GM12878 (cell line): ENCODE measurements around the gene TIMM10. TPM values are rescaled to one million over a fixed set of nuclear protein-coding genes. Genes with fewer than 3 reads are reported as not detected.
A peak's percentile ranks its signal among the peaks of the same experiment; 100 is the strongest.

Experiments used
- ATAC-seq: fragments of 200-7000 bp; cut with Tn5 transposase; 3 replicates; pipeline ENCODE4 v1.9.1; 2020; ENCODE audit warnings: mild to moderate bottlenecking, moderate library complexity
- BruUV-seq: library from RNA; stranded (reverse); fragments of 400-500 nt; replicated peaks from 2 replicates; lab custom pipeline; 2021; lab: Mats Ljungman, UMichigan
- CTCF ChIA-PET: fragments of 300-600 bp; sonication (Branson Sonifier 250); formaldehyde crosslinking; extraction: SDS; loops from one replicate; lab custom pipeline; 2021; ENCODE audit warnings: inconsistent platforms; lab: Yijun Ruan, JAX
- POLR2A ChIA-PET: fragments of 350-600 bp; formaldehyde crosslinking; extraction: SDS; loops from one replicate; lab custom pipeline; 2021; ENCODE audit warnings: inconsistent platforms; lab: Charles Lee
- RAD21 ChIA-PET: fragments of 300-600 bp; sonication (Branson Sonifier 250); formaldehyde crosslinking; loops from one replicate; lab custom pipeline; 2023; ENCODE audit warnings: antibody characterized with exemption; ENCODE audit not compliant: unreplicated experiment; lab: Charles Lee
- SMC1A ChIA-PET: fragments of 300-600 bp; sonication (Branson Sonifier 250); formaldehyde crosslinking; loops from one replicate; lab custom pipeline; 2023; ENCODE audit not compliant: unreplicated experiment, uncharacterized antibody; lab: Charles Lee
- DNase-seq: peaks from one replicate; pipeline ENCODE4 v3.0.0-alpha.2; 2011; ENCODE audit warnings: low read depth, low spot score
- FAIRE-seq: peaks from 3 replicates; lab custom pipeline; 2011; peaks lifted over from hg19 to GRCh38; lab: Jason Lieb, UNC
- H2AFZ ChIP-seq: 2 replicates; pipeline ENCODE4 v1.6.0; 2011; ENCODE audit warnings: low read depth, low read length, control low read depth; ENCODE audit not compliant: control insufficient read depth
- H3K27ac ChIP-seq: 2 replicates; pipeline ENCODE4 v1.5.1; 2011; ENCODE audit warnings: control low read depth; ENCODE audit not compliant: control insufficient read depth, insufficient read depth
- H3K27me3 ChIP-seq, 2 experiments: replicated peaks in 1 of 2; 2 replicates each; pipeline versions ENCODE4 v1.6.0 to v1.6.1; 2011; ENCODE audit warnings: low read length in 1 of 2; ENCODE audit not compliant: control insufficient read depth in 2 of 2, insufficient read depth in 2 of 2
- H3K36me3 ChIP-seq, 2 experiments: 2 replicates each; pipeline ENCODE4 v1.5.1; 2011; ENCODE audit warnings: low read length in 1 of 2; ENCODE audit not compliant: control insufficient read depth in 2 of 2, insufficient read depth in 2 of 2
- H3K4me1 ChIP-seq: 2 replicates; pipeline ENCODE4 v1.6.1; 2011; ENCODE audit warnings: mild to moderate bottlenecking, low read length, moderate library complexity, mixed read lengths; ENCODE audit not compliant: control insufficient read depth, insufficient read depth
- H3K4me2 ChIP-seq: 2 replicates; pipeline ENCODE4 v1.6.0; 2011; ENCODE audit warnings: control low read depth; ENCODE audit not compliant: control insufficient read depth, insufficient read depth
- H3K4me3 ChIP-seq: fragments of 200-600 bp; sonication (generic); 2 replicates; pipeline ENCODE4 v1.5.1; 2016
- H3K79me2 ChIP-seq: 2 replicates; pipeline ENCODE4 v1.6.0; 2011; ENCODE audit warnings: low read length; ENCODE audit not compliant: control insufficient read depth, insufficient read depth
- H3K9ac ChIP-seq: 2 replicates; pipeline ENCODE4 v1.8.0; 2011; ENCODE audit warnings: low read length, control low read depth, mixed read lengths; ENCODE audit not compliant: control insufficient read depth, insufficient read depth
- H3K9me3 ChIP-seq: replicated peaks from 3 replicates; pipeline ENCODE4 v1.5.1; 2011; ENCODE audit warnings: mild to moderate bottlenecking, low read length; ENCODE audit not compliant: control insufficient read depth, insufficient read depth
- H4K20me1 ChIP-seq: 2 replicates; pipeline ENCODE4 v1.6.0; 2011; ENCODE audit not compliant: control insufficient read depth, insufficient read depth
- BHLHE40 ChIP-seq, 2 experiments: fragments of 450-650 bp in 1 of 2; IDR thresholded peaks; 2 replicates each; pipeline ENCODE4 v1.6.1; 2011 to 2017; ENCODE audit warnings: low read depth in 2 of 2, borderline replicate concordance in 1 of 2, improper control_type of control experiment in 1 of 2, low read length in 1 of 2, mild to moderate bottlenecking in 1 of 2
- CEBPB ChIP-seq, 2 experiments: fragments of 150-350 bp in 1 of 2; IDR thresholded peaks; 2 replicates each; pipeline ENCODE4 v1.6.1; 2012 to 2014; ENCODE audit warnings: low read depth in 2 of 2, low read length in 2 of 2, borderline replicate concordance in 1 of 2, inconsistent platforms in 1 of 2
- DPF2 ChIP-seq: fragments of 450-650 bp; IDR thresholded peaks from 2 replicates; pipeline ENCODE4 v1.6.1; 2017; ENCODE audit warnings: mild to moderate bottlenecking
- RAD21 ChIP-seq: IDR thresholded peaks from 2 replicates; pipeline ENCODE4 v1.6.1; 2011; ENCODE audit warnings: mild to moderate bottlenecking, low read depth, low read length, moderate library complexity; ENCODE audit not compliant: insufficient read depth
- SMC3 ChIP-seq: IDR thresholded peaks from 2 replicates; pipeline ENCODE4 v1.6.1; 2011; ENCODE audit warnings: low read length, improper control_type of control experiment, borderline replicate concordance
- SRF ChIP-seq, 2 experiments: IDR thresholded peaks; 2 replicates each; pipeline ENCODE4 v1.6.1; 2011; ENCODE audit warnings: low read depth in 2 of 2, low read length in 2 of 2, mild to moderate bottlenecking in 1 of 2, moderate library complexity in 1 of 2
- SUZ12 ChIP-seq: fragments of 200-600 bp; sonication (generic); IDR thresholded peaks from one replicate; pipeline ENCODE4 v1.6.1; 2018; ENCODE audit warnings: antibody characterized with exemption, mild to moderate bottlenecking; ENCODE audit not compliant: unreplicated experiment
- TCF12 ChIP-seq: IDR thresholded peaks from 2 replicates; pipeline ENCODE4 v1.6.1; 2011; ENCODE audit warnings: low read depth, mild to moderate bottlenecking, low read length
- TCF3 ChIP-seq: IDR thresholded peaks from 2 replicates; pipeline ENCODE4 v1.6.1; 2012; ENCODE audit warnings: low read depth, mild to moderate bottlenecking, low read length, borderline replicate concordance; ENCODE audit not compliant: insufficient read depth
- YY1 ChIP-seq: IDR thresholded peaks from 2 replicates; pipeline ENCODE4 v1.6.1; 2011; ENCODE audit warnings: low read depth, mild to moderate bottlenecking, low read length
- WGBS: methylation state at CpG from one replicate; pipeline ENCODE4 v1.1.6; 2016; ENCODE audit warnings: low lambda C conversion rate; ENCODE audit not compliant: insufficient replicate concordance, insufficient coverage; ENCODE audit errors: missing lambda C conversion rate; 5-methylcytosine and 5-hydroxymethylcytosine counted together
- in situ Hi-C: fragments of 300-500 bp; cut with MboI; formaldehyde crosslinking; loops from 9 replicates; pipeline ENCODE4 v1.14.3; 2018; ENCODE audit warnings: mixed read lengths
- intact Hi-C: fragments of 100-400 bp; cut with micrococcal nuclease; formaldehyde crosslinking; loops from one replicate; pipeline ENCODE4 v1.14.2; 2022; ENCODE audit not compliant: unreplicated experiment
- polyA plus RNA-seq, 11 experiments: library from polyadenylated mRNA; depleted of rRNA in 4 of 11; unstranded in 6 of 11; stranded (reverse) in 5 of 11; fragments of >200 nt; fragmentation: Nextera tagmentation in 4 of 11; fragmentation: Illumina TruSeq in 1 of 11; extraction: Ambion mirVana in 4 of 11; extraction: Trizol in 1 of 11; gene quantifications; 1 replicate in 1 of 11; 2 replicates in 10 of 11; pipeline versions ENCODE4 v1.2.1 to v1.2.3, GENCODE V29; 2011 to 2016; ENCODE audit warnings: inconsistent platforms in 2 of 11, missing spikeins in 2 of 11, low read depth in 1 of 11
- total RNA-seq, 4 experiments: library from RNA; depleted of rRNA in 3 of 4; stranded (reverse); fragments of >200 nt in 3 of 4; fragmentation: Illumina TruSeq in 1 of 4; extraction: Trizol in 1 of 4; gene quantifications; 2 replicates each; pipeline versions ENCODE4 v1.2.1 to v1.2.3, GENCODE V29; 2013 to 2021
- TF ChIP-seq, protein P1 (sequence below), 3 experiments: IDR thresholded peaks in 2 of 3; conservative IDR thresholded peaks in 1 of 3; 2 replicates each; pipeline ENCODE4 v1.5.1; 2011; ENCODE audit warnings: low read depth in 3 of 3, low read length in 3 of 3, mild to moderate bottlenecking in 3 of 3, control low read depth in 2 of 3, moderate library complexity in 2 of 3, inconsistent platforms in 1 of 3, mixed read lengths in 1 of 3; ENCODE audit not compliant: control insufficient read depth in 2 of 3, insufficient read depth in 1 of 3; ENCODE audit errors: extremely low read depth in 1 of 3
- TF ChIP-seq, protein P2 (sequence below): IDR thresholded peaks from 2 replicates; pipeline ENCODE4 v1.6.1; 2012; ENCODE audit warnings: low read depth, low read length, improper control_type of control experiment

The TIMM10 gene
- total and polyA plus RNA-seq, 10 of the 15 experiments (the other 5 are each of a cell fraction or from before 2014, with no cell fraction given): 148 to 898 (median 206) TPM

- Histone ChIP-seq H3K4me3 (no peak overlapping the region), H2AFZ (no peak overlapping the region), H3K79me2 (no peaks in the 10 kb centered on the region), H4K20me1 (no peaks in the 10 kb centered on the region), H3K27ac (no peak overlapping the region), H3K27me3 (no peaks in the 10 kb centered on the region), H3K9me3 (no peaks in the 10 kb centered on the region), H3K4me1 (no peaks in the 10 kb centered on the region), H3K4me2 (no peak overlapping the region), H3K36me3 (peaks cover 3% of the 10 kb centered on the region in 2 experiments), H3K9ac (no peak overlapping the region)
- ChIA-PET POLR2A (interaction anchor here (0.8 to 1.5 kb wide), 5 partner anchors 12 to 38 kb away, joined by 3 to 15 read pairs (median 3); partner anchors contain the start of gene SLC43A1), SMC1A (interaction anchor here (0.7 to 7.5 kb wide), 24 partner anchors 9 to 307 kb away, joined by 3 to 130 read pairs (median 4); partner anchors contain the start of genes CTNND1, SLC43A1 and TIMM10), RAD21 (interaction anchor here (0.6 to 4.8 kb wide), 21 partner anchors 9 to 1030 kb away, joined by 3 to 133 read pairs (median 5); partner anchors contain the start of genes RTN4RL2, SLC43A1 and TIMM10), CTCF (interaction anchor here (0.6 to 11.8 kb wide), 52 partner anchors 9 to 1031 kb away, joined by 3 to 396 read pairs (median 6); partner anchors contain the start of genes CLP1, MED19, P2RX3 and RTN4RL2)
- DNase-seq (no peak), ATAC-seq (peak; percentile 94), FAIRE-seq (peak; percentile 78)
- no TSS peak for BruUV-seq
- in situ Hi-C loops (loop anchor here (5.0 to 25.0 kb wide), 3 partner anchors 33 to 657 kb away; no protein-coding TSS in a partner anchor), intact Hi-C loops (loop anchor here (1.0 to 2.0 kb wide), 2 partner anchors 33 to 151 kb away; no protein-coding TSS in a partner anchor)
- 80% methylated on average over 15 of the region's 15 CpGs for whole genome bisulfite sequencing
- peak; percentile 89 for TF ChIP-seq SMC3
- TF ChIP-seq YY1: 0 out of 2 replicates have a peak, but pooled peaks have one; percentile 37
- TF ChIP-seq, protein P1, sequence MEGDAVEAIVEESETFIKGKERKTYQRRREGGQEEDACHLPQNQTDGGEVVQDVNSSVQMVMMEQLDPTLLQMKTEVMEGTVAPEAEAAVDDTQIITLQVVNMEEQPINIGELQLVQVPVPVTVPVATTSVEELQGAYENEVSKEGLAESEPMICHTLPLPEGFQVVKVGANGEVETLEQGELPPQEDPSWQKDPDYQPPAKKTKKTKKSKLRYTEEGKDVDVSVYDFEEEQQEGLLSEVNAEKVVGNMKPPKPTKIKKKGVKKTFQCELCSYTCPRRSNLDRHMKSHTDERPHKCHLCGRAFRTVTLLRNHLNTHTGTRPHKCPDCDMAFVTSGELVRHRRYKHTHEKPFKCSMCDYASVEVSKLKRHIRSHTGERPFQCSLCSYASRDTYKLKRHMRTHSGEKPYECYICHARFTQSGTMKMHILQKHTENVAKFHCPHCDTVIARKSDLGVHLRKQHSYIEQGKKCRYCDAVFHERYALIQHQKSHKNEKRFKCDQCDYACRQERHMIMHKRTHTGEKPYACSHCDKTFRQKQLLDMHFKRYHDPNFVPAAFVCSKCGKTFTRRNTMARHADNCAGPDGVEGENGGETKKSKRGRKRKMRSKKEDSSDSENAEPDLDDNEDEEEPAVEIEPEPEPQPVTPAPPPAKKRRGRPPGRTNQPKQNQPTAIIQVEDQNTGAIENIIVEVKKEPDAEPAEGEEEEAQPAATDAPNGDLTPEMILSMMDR (IDR thresholded peaks at IDR 0.05 in 2 of 3, conservative IDR thresholded peaks at IDR 0.05 in 1 of 3; ENCODE audit: control insufficient read depth in 2 of 3, extremely low read depth in 1 of 3, insufficient read depth in 1 of 3, low read depth in 3 of 3, low read length in 3 of 3): peak; percentile 86 to 97 (median 91)
- TF ChIP-seq RAD21: peak; percentile 69
- 0 out of 2 replicates have a peak, but pooled peaks have one; percentile 26 for TF ChIP-seq TCF3
- no peak for TF ChIP-seq SRF (IDR thresholded peaks at IDR 0.05; ENCODE audit: low read depth in 2 of 2, low read length in 2 of 2)
- peak; percentile 34 to 47; a peak in 2 of 4 replicates for TF ChIP-seq BHLHE40 (IDR thresholded peaks at IDR 0.05; ENCODE audit: borderline replicate concordance in 1 of 2, low read depth in 2 of 2, low read length in 1 of 2)
- TF ChIP-seq TCF12: peak; percentile 39; the same call in 1 of the 2 replicates
- no peak for TF ChIP-seq DPF2
- TF ChIP-seq CEBPB (IDR thresholded peaks at IDR 0.05; ENCODE audit: borderline replicate concordance in 1 of 2, low read depth in 2 of 2, low read length in 2 of 2): peak in 1 of 2 experiments; percentile 70; a peak in 1 of 4 replicates
- TF ChIP-seq SUZ12: no peak
- TF ChIP-seq, protein P2, sequence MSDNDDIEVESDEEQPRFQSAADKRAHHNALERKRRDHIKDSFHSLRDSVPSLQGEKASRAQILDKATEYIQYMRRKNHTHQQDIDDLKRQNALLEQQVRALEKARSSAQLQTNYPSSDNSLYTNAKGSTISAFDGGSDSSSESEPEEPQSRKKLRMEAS: 0 out of 2 replicates have a peak, but pooled peaks have one; percentile 19
Measured at GRCh38 chr11:57493507-57494503, 36.7 kb downstream of the TIMM10 start.
